ENCODE results near the gene C20orf204. TPM values are rescaled to one million over a fixed set of nuclear protein-coding genes. Genes with fewer than 3 reads are reported as not detected.

Gene C20orf204
- total and polyA plus RNA-seq, 2 donors (not counting 3 experiments of a cell fraction or from before 2014, with no cell fraction given) = 2.8 to 5.8 TPM

GRCh38 chr20:64068386-64069208, 32.6 kb downstream of the C20orf204 start:
- CTCF ChIA-PET = interaction anchor here (0.9 to 2.3 kb wide), 4 partner anchors 11 to 530 kb away, joined by 3 to 21 read pairs (median 4); no protein-coding TSS in a partner anchor

More at GRCh38 chr20:64068386-64069208, 32.6 kb downstream of the C20orf204 start:
- Histone ChIP-seq H3K36me3 (ENCODE audit: control insufficient read depth in 2 of 2, extremely low read depth in 1 of 2, insufficient read depth in 2 of 2, low read length in 2 of 2) (peaks cover 0 to 8% of the 10 kb centered on the region in 2 experiments), H3K27me3 (ENCODE audit: control insufficient read depth in 2 of 2, insufficient read depth in 2 of 2, low read length in 2 of 2) (no peaks in the 10 kb centered on the region), H4K20me1 (replicated peaks; ENCODE audit: control insufficient read depth, extremely low read depth, insufficient read depth, low read length) (no peaks in the 10 kb centered on the region), H3K9me1 (replicated peaks; ENCODE audit: control insufficient read depth, extremely low read depth, insufficient read depth, low read length) (no peaks in the 10 kb centered on the region), H3K9me3 (replicated peaks; ENCODE audit: control insufficient read depth, insufficient read depth, low read length) (no peaks in the 10 kb centered on the region), H3K79me2 (ENCODE audit: control insufficient read depth, insufficient read depth, low read length) (peaks cover 2% of the 10 kb centered on the region), H3K4me2 (ENCODE audit: insufficient read depth, low read length) (no peak overlapping the region), H3K27ac (ENCODE audit: insufficient read depth, low read depth, low read length) (no peak overlapping the region), H3K9ac (replicated peaks; ENCODE audit: extremely low read depth, insufficient read depth, low read length) (no peak overlapping the region), H3K4me1 (ENCODE audit: control insufficient read depth, extremely low read depth, insufficient read depth, low read length) (peaks cover 10% of the 10 kb centered on the region), H3K4me3 (replicated peaks in 1 of 3; ENCODE audit: insufficient read depth in 1 of 3, low read depth in 1 of 3, low read length in 3 of 3) (no peak overlapping the region), H2AFZ (ENCODE audit: low read depth, low read length) (no peak overlapping the region)
- no peak for FAIRE-seq
- BruUV-seq (replicated peaks) = no TSS peak
- intact Hi-C loops (cut with micrococcal nuclease) = loop anchor here (1.0 to 10.0 kb wide), 2 partner anchors 29 to 56 kb away; no protein-coding TSS in a partner anchor
- TF ChIP-seq, protein P1, sequence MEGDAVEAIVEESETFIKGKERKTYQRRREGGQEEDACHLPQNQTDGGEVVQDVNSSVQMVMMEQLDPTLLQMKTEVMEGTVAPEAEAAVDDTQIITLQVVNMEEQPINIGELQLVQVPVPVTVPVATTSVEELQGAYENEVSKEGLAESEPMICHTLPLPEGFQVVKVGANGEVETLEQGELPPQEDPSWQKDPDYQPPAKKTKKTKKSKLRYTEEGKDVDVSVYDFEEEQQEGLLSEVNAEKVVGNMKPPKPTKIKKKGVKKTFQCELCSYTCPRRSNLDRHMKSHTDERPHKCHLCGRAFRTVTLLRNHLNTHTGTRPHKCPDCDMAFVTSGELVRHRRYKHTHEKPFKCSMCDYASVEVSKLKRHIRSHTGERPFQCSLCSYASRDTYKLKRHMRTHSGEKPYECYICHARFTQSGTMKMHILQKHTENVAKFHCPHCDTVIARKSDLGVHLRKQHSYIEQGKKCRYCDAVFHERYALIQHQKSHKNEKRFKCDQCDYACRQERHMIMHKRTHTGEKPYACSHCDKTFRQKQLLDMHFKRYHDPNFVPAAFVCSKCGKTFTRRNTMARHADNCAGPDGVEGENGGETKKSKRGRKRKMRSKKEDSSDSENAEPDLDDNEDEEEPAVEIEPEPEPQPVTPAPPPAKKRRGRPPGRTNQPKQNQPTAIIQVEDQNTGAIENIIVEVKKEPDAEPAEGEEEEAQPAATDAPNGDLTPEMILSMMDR (IDR thresholded peaks at IDR 0.05; ENCODE audit: extremely low read depth in 1 of 2, insufficient read depth in 1 of 2, low read depth in 1 of 2, low read length in 2 of 2) = no peak
- no peak for TF ChIP-seq GATA2 (IDR thresholded peaks at IDR 0.05; ENCODE audit: insufficient read depth, insufficient read length, low read depth, low read length)
- TF ChIP-seq FOS (IDR thresholded peaks at IDR 0.05; ENCODE audit: borderline replicate concordance, insufficient read depth, low read length) = no peak
- no peak for TF ChIP-seq POLR2A (IDR thresholded peaks at IDR 0.05; ENCODE audit: low read depth, low read length)
- no peak for TF ChIP-seq JUN (IDR thresholded peaks at IDR 0.05; ENCODE audit: borderline replicate concordance, insufficient read depth, insufficient read length, low read depth)
- TF ChIP-seq MYC (IDR thresholded peaks at IDR 0.05; ENCODE audit: low read depth, low read length) = no peak
- POLR2A ChIA-PET = no interaction called here
- dilution Hi-C loops (cut with MboI; ENCODE audit: extremely low pct_ligation_motif_present, low sequenced_read_pairs) = no loop called here
- no peak for DNase-seq (ENCODE audit: low read depth, low spot score)

Measured in endothelial cell of umbilical vein (primary cell).